Karpas-422 (cell line): ENCODE measurements around the gene TUBAL3. TPM values are rescaled to one million over a fixed set of nuclear protein-coding genes. Genes with fewer than 3 reads are reported as not detected.

ENCODE experiments used
- DNase-seq: peaks from one replicate; pipeline ENCODE4 v3.0.0-alpha.2; 2015
- H2AFZ ChIP-seq: fragments of 200-600 bp; sonication (generic); 2 replicates; pipeline ENCODE4 v1.6.1; 2014; ENCODE audit warnings: antibody characterized with exemption, low read length, mixed read lengths
- H3K27ac ChIP-seq: fragments of 200-600 bp; sonication (generic); 2 replicates; pipeline ENCODE4 v1.5.1; 2014; ENCODE audit warnings: mild to moderate bottlenecking, low read length, moderate library complexity
- H3K27me3 ChIP-seq: fragments of 200-600 bp; sonication (generic); 2 replicates; pipeline ENCODE4 v1.6.1; 2014; ENCODE audit warnings: low read length, mixed read lengths
- H3K36me3 ChIP-seq: fragments of 200-600 bp; sonication (generic); 2 replicates; pipeline ENCODE4 v1.6.1; 2014; ENCODE audit warnings: low read length, mixed read lengths; ENCODE audit not compliant: insufficient read depth
- H3K4me1 ChIP-seq: fragments of 200-600 bp; sonication (generic); 2 replicates; pipeline ENCODE4 v1.6.1; 2014; ENCODE audit warnings: mild to moderate bottlenecking, low read length, mixed read lengths
- H3K4me2 ChIP-seq: fragments of 200-600 bp; sonication (generic); 2 replicates; pipeline ENCODE4 v1.6.1; 2014; ENCODE audit warnings: low read length, low read depth, mild to moderate bottlenecking; ENCODE audit not compliant: poor library complexity, severe bottlenecking
- H3K4me3 ChIP-seq: fragments of 200-600 bp; sonication (generic); 2 replicates; pipeline ENCODE4 v1.5.1; 2014; ENCODE audit warnings: mild to moderate bottlenecking, antibody characterized with exemption, low read length, mixed read lengths
- H3K79me2 ChIP-seq: fragments of 200-600 bp; sonication (generic); 2 replicates; pipeline ENCODE4 v1.6.1; 2014; ENCODE audit warnings: mild to moderate bottlenecking, low read length, mixed read lengths
- H3K9ac ChIP-seq: fragments of 200-600 bp; sonication (generic); 2 replicates; pipeline ENCODE4 v1.6.0; 2014; ENCODE audit warnings: low read length
- H3K9me2 ChIP-seq: fragments of 200-600 bp; sonication (generic), shearing (Covaris generic); replicated peaks from 2 replicates; pipeline ENCODE4 v1.6.0; 2014; ENCODE audit warnings: mild to moderate bottlenecking, low read length, moderate library complexity; ENCODE audit not compliant: insufficient read depth
- H3K9me3 ChIP-seq: fragments of 300-700, 200-600 bp; sonication (generic); 2 replicates; pipeline ENCODE4 v1.6.1; 2014; ENCODE audit warnings: low read length, mixed read lengths
- H4K20me1 ChIP-seq: fragments of 200-600 bp; sonication (generic); 2 replicates; pipeline ENCODE4 v1.6.1; 2014; ENCODE audit warnings: mild to moderate bottlenecking, antibody characterized with exemption, low read length, low read depth; ENCODE audit not compliant: insufficient read depth
- total RNA-seq: library from RNA; depleted of rRNA; stranded (reverse); fragments of >200 nt; shearing (Covaris generic); gene quantifications from 2 replicates; pipeline ENCODE4 v1.2.3, GENCODE V29; 2014; ENCODE audit warnings: low replicate concordance

The TUBAL3 gene
- total RNA-seq, 1 experiment from 2014 or later: not detected

DNA sequence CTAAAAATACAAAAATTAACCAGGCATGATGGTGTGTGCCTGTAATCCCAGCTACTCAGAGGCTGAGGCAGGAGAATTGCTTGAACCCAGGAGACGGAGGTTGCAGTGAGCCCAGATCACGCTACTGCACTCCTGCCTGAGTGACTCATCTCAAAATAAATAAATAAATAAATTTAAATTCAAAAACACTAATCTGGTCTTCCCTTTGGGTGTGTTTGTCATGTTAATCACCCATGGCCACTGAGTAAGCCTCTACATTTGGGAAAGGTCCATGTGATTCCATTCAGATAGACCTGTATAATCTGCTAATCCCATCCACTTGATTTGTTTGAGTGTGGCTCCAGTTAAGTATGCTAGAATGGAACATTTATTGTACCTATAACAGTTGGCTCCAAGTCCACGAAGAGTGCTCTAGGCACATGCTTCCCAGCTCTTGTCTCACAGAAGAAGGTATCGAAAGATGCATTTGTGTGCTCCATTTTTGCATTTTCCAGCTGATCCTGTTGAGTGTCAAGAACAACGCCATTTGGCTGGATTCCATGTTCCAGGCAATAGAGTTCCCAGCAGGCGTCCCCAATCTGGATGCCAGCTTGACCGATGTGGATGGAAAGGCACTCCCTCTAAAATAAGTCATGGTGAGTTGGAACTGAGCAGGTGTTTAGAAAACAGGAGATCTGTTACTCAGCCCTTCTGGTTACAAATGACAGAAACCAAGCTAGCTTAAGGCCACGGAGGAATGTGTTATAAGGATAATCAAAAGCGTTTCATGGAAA is 4.0 kb downstream of the TUBAL3 start:
- no peak overlapping the region for H3K27ac ChIP-seq
- no peaks in the 10 kb centered on the region for H3K4me1 ChIP-seq
- no peaks in the 10 kb centered on the region for H3K36me3 ChIP-seq
- no peaks in the 10 kb centered on the region for H4K20me1 ChIP-seq
- H3K4me2 ChIP-seq: no peak overlapping the region
- no peak overlapping the region for H3K4me3 ChIP-seq
- no peaks in the 10 kb centered on the region for H3K79me2 ChIP-seq
- no peak overlapping the region for H3K9ac ChIP-seq
- no peak for DNase-seq
- H2AFZ ChIP-seq: no peak overlapping the region
- H3K9me3 ChIP-seq: no peaks in the 10 kb centered on the region
- H3K27me3 ChIP-seq: no peaks in the 10 kb centered on the region
- H3K9me2 ChIP-seq: no peaks in the 10 kb centered on the region

DNA sequence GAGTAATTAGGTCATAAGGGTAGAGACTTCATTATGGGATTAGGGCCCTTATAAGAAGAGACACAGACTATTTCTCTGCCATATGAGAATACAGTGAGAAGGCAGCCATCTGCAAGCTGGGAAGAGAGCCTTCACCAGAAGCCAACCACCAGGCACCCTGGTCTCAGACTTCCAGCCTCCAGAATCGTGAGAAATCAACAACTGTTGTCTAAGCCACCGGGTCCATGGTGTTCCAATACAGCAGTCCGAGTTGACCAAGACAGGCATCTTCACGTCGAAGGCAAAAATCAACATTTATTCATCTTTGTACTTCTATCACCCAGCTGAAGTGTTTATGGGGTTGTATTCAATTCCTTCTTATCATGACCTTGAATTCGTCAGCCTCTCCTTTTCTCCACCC is 5.3 kb downstream of the TUBAL3 start:
- no peaks in the 10 kb centered on the region for H4K20me1 ChIP-seq
- no peak for DNase-seq
- no peaks in the 10 kb centered on the region for H3K4me1 ChIP-seq
- H2AFZ ChIP-seq: no peak overlapping the region
- no peaks in the 10 kb centered on the region for H3K9me2 ChIP-seq
- no peaks in the 10 kb centered on the region for H3K9me3 ChIP-seq
- no peaks in the 10 kb centered on the region for H3K27me3 ChIP-seq
- no peak overlapping the region for H3K27ac ChIP-seq
- H3K36me3 ChIP-seq: no peaks in the 10 kb centered on the region
- H3K4me2 ChIP-seq: no peak overlapping the region
- no peak overlapping the region for H3K9ac ChIP-seq
- no peaks in the 10 kb centered on the region for H3K79me2 ChIP-seq
- H3K4me3 ChIP-seq: no peak overlapping the region

- no peaks in the 10 kb centered on the region for H3K9me3 ChIP-seq
- H3K27ac ChIP-seq: no peak overlapping the region
- H3K79me2 ChIP-seq: no peaks in the 10 kb centered on the region
- no peak overlapping the region for H2AFZ ChIP-seq
- H3K4me2 ChIP-seq: no peak overlapping the region
- no peak overlapping the region for H3K4me3 ChIP-seq
- H4K20me1 ChIP-seq: no peaks in the 10 kb centered on the region
- DNase-seq: no peak
- no peaks in the 10 kb centered on the region for H3K36me3 ChIP-seq
- no peaks in the 10 kb centered on the region for H3K9me2 ChIP-seq
- H3K4me1 ChIP-seq: no peaks in the 10 kb centered on the region
- H3K9ac ChIP-seq: no peak overlapping the region
- H3K27me3 ChIP-seq: no peaks in the 10 kb centered on the region
These were observed 7.9 kb downstream of the TUBAL3 start for GRCh38 chr10:5396556-5397300.

GRCh38 chr10:5395168-5395567 is 9.5 kb downstream of the TUBAL3 start:
- H3K9ac ChIP-seq: no peak overlapping the region
- 0 out of 2 replicates have a peak, but pooled peaks cover 3% of the 10 kb centered on the region for H3K27me3 ChIP-seq
- H3K36me3 ChIP-seq: no peaks in the 10 kb centered on the region
- H3K27ac ChIP-seq: no peak overlapping the region
- peaks cover 10% of the 10 kb centered on the region for H3K9me3 ChIP-seq
- no peak overlapping the region for H3K4me3 ChIP-seq
- H3K4me2 ChIP-seq: no peak overlapping the region
- no peaks in the 10 kb centered on the region for H3K4me1 ChIP-seq
- H4K20me1 ChIP-seq: no peaks in the 10 kb centered on the region
- H3K9me2 ChIP-seq: no peaks in the 10 kb centered on the region
- H3K79me2 ChIP-seq: no peaks in the 10 kb centered on the region
- no peak for DNase-seq
- H2AFZ ChIP-seq: no peak overlapping the region

DNA sequence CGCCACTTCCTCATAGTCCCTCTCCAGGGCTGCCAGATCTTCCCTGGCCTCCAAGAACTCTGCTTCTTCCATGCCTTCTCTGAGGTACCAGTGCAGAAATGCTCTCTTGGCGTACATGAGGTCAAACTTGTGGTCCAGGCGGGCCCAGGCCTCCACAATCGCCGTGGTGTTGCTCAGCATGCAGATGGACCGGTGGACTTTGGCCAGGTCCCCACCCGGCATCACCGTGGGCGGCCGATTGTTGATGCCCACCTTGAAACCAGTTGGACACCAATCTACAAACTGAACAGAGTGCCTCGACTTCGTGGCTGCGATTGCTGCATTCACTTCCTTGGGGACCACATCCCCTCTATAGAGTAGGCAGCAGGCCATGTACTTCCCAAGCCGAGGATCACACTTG is 11.1 kb downstream of the TUBAL3 start:
- H3K4me2 ChIP-seq: no peak overlapping the region
- H3K9me2 ChIP-seq: no peaks in the 10 kb centered on the region
- H3K27ac ChIP-seq: no peak overlapping the region
- no peaks in the 10 kb centered on the region for H3K4me1 ChIP-seq
- H4K20me1 ChIP-seq: no peaks in the 10 kb centered on the region
- DNase-seq: no peak
- no peak overlapping the region for H3K9ac ChIP-seq
- H3K9me3 ChIP-seq: peaks cover 10% of the 10 kb centered on the region
- H3K27me3 ChIP-seq: 0 out of 2 replicates have a peak, but pooled peaks cover 3% of the 10 kb centered on the region
- no peaks in the 10 kb centered on the region for H3K36me3 ChIP-seq
- no peak overlapping the region for H2AFZ ChIP-seq
- H3K79me2 ChIP-seq: no peaks in the 10 kb centered on the region
- no peak overlapping the region for H3K4me3 ChIP-seq

GRCh38 chr10:5391790-5392189 is 12.8 kb downstream of the TUBAL3 start:
- DNase-seq: no peak
- Histone ChIP-seq H3K79me2 (no peaks in the 10 kb centered on the region), H3K4me2 (no peak overlapping the region), H3K4me1 (no peaks in the 10 kb centered on the region), H3K27ac (no peak overlapping the region), H3K9ac (no peak overlapping the region), H3K4me3 (no peak overlapping the region), H3K9me3 (peaks cover 10% of the 10 kb centered on the region), H3K36me3 (no peaks in the 10 kb centered on the region), H2AFZ (no peak overlapping the region), H3K9me2 (no peaks in the 10 kb centered on the region), H4K20me1 (no peaks in the 10 kb centered on the region), H3K27me3 (0 out of 2 replicates have a peak, but pooled peaks cover 3% of the 10 kb centered on the region)

GRCh38 chr10:5390607-5391205 is 13.9 kb downstream of the TUBAL3 start:
- H4K20me1 ChIP-seq: no peaks in the 10 kb centered on the region
- peaks cover 10% of the 10 kb centered on the region for H3K9me3 ChIP-seq
- H3K79me2 ChIP-seq: no peaks in the 10 kb centered on the region
- DNase-seq: no peak
- H3K9ac ChIP-seq: no peak overlapping the region
- no peak overlapping the region for H3K4me2 ChIP-seq
- no peak overlapping the region for H2AFZ ChIP-seq
- H3K9me2 ChIP-seq: no peaks in the 10 kb centered on the region
- no peak overlapping the region for H3K4me3 ChIP-seq
- H3K27ac ChIP-seq: no peak overlapping the region
- no peaks in the 10 kb centered on the region for H3K4me1 ChIP-seq
- 0 out of 2 replicates have a peak, but pooled peaks cover 3% of the 10 kb centered on the region for H3K27me3 ChIP-seq
- no peaks in the 10 kb centered on the region for H3K36me3 ChIP-seq

DNA sequence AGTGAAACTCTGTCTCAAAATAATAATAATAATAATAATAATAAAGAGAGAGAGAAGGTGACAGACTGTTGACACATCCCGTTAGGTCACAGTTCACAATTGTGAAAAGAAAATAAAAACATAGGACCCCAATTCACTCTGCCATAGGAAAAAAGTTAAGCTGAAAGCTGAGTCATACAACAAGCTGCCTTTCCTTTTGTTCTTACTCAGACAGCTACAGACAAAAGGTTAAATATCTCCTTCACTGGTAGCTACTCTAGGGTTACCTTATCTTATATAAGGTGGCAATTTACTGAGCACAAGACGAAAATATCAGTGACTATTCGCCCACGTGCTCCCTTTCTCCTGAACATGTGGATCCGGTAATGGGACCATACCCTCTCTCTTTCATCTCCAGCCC is 17.5 kb downstream of the TUBAL3 start:
- Histone ChIP-seq H3K9ac (no peak overlapping the region), H3K27ac (no peak overlapping the region), H3K4me2 (no peak overlapping the region), H3K36me3 (no peaks in the 10 kb centered on the region), H3K9me3 (peaks cover 10% of the 10 kb centered on the region), H3K4me3 (no peak overlapping the region), H2AFZ (no peak overlapping the region), H3K27me3 (0 out of 2 replicates have a peak, but pooled peaks cover 3% of the 10 kb centered on the region), H4K20me1 (no peaks in the 10 kb centered on the region), H3K79me2 (no peaks in the 10 kb centered on the region), H3K9me2 (no peaks in the 10 kb centered on the region), H3K4me1 (no peaks in the 10 kb centered on the region)
- no peak for DNase-seq
